ENCODE data around the gene COL1A1. TPM values are rescaled to one million over a fixed set of nuclear protein-coding genes. Genes with fewer than 3 reads are reported as not detected.
A peak's percentile ranks its signal among the peaks of the same experiment; 100 is the strongest.

Gene COL1A1
- total RNA-seq, 1 experiment from 2014 or later, result 23.4 TPM

DNA sequence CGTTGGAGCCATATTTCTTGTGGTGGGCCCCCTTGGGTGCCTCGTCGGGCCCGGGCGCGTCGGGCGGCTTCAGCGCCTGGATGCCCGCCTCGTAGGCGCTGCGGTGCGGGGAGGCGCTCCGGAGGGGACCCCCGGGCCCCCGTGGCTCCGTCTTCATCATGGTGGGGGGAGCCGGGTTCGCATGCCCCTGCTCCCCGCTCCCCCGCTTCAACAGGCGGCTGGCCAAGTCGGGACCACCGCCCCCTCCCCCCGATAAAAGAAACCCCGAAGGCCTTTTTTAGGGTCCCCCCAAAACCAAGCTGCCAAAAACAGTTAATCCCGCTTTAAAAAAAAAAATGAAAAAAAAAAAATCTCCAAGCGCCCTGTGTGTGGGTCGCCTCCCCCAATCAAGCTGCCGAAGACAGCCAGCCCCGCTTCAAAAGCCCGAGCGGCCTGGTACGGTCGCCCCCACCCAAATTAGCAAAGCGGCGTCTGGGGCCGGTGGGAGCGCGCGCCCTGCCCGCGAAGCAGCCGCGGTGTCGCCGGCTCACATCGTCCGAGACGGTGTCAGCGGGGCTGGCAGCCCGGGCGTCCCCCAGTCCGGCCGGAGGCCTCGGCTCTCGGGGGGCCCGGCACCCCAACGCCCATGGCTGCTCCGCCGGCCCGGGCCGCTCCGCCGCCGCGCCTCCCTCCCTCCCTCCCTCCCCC, 50.9 kb downstream of the COL1A1 start, which contains the start of gene PPP1R9B:
Gene PPP1R9B, minus strand, starts transcription at position 324 of the 687 bp plus-strand sequence. Its CDS starts 164 bp downstream, at position 160.
- Mint-ChIP-seq H3K27ac (ENCODE audit: unreplicated experiment) (peak within 1 kb of the TSS; percentile 69), H3K4me1 (ENCODE audit: low read depth, unreplicated experiment) (peaks cover 39% of the 10 kb centered on the region), H3K36me3 (ENCODE audit: insufficient read depth, unreplicated experiment) (peaks cover 13% of the 10 kb centered on the region), H3K9me3 (ENCODE audit: unreplicated experiment) (no peaks in the 10 kb centered on the region), H3K27me3 (ENCODE audit: insufficient read depth, unreplicated experiment) (no peaks in the 10 kb centered on the region), H3K4me3 (ENCODE audit: unreplicated experiment) (peak within 1 kb of the TSS; percentile 81)
- Histone ChIP-seq H3K9me3 (no peaks in the 10 kb centered on the region), H3K4me1 (peaks cover 34% of the 10 kb centered on the region), H3K36me3 (ENCODE audit: control insufficient read depth, insufficient read depth, low read length) (no peaks in the 10 kb centered on the region), H3K27me3 (replicated peaks; ENCODE audit: control insufficient read depth, insufficient read depth, low read length) (no peaks in the 10 kb centered on the region), H3K4me3 (ENCODE audit: low read depth, low read length) (peak within 1 kb of the TSS; percentile 69)
- ChIA-PET POLR2A (interaction anchor here (0.6 to 1.5 kb wide), 3 partner anchors 247 to 386 kb away, joined by 3 to 9 read pairs (median 3); partner anchors contain the start of genes FAM117A and LRRC59), CTCF (interaction anchor here (0.6 to 2.1 kb wide), 15 partner anchors 9 to 775 kb away, joined by 3 to 15 read pairs (median 4); no protein-coding TSS in a partner anchor)
- no peak for DNase-seq
- intact Hi-C loops (cut with micrococcal nuclease; ENCODE audit: unreplicated experiment), result no loop called here
- TF ChIP-seq, protein P1, sequence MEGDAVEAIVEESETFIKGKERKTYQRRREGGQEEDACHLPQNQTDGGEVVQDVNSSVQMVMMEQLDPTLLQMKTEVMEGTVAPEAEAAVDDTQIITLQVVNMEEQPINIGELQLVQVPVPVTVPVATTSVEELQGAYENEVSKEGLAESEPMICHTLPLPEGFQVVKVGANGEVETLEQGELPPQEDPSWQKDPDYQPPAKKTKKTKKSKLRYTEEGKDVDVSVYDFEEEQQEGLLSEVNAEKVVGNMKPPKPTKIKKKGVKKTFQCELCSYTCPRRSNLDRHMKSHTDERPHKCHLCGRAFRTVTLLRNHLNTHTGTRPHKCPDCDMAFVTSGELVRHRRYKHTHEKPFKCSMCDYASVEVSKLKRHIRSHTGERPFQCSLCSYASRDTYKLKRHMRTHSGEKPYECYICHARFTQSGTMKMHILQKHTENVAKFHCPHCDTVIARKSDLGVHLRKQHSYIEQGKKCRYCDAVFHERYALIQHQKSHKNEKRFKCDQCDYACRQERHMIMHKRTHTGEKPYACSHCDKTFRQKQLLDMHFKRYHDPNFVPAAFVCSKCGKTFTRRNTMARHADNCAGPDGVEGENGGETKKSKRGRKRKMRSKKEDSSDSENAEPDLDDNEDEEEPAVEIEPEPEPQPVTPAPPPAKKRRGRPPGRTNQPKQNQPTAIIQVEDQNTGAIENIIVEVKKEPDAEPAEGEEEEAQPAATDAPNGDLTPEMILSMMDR (IDR thresholded peaks at IDR 0.05; ENCODE audit: insufficient read depth in 1 of 2, low read depth in 1 of 2, low read length in 1 of 2, severe bottlenecking in 1 of 2, unreplicated experiment in 1 of 2), result no peak
- TSS peak; percentile 34 for BruUV-seq (replicated peaks)

DNA sequence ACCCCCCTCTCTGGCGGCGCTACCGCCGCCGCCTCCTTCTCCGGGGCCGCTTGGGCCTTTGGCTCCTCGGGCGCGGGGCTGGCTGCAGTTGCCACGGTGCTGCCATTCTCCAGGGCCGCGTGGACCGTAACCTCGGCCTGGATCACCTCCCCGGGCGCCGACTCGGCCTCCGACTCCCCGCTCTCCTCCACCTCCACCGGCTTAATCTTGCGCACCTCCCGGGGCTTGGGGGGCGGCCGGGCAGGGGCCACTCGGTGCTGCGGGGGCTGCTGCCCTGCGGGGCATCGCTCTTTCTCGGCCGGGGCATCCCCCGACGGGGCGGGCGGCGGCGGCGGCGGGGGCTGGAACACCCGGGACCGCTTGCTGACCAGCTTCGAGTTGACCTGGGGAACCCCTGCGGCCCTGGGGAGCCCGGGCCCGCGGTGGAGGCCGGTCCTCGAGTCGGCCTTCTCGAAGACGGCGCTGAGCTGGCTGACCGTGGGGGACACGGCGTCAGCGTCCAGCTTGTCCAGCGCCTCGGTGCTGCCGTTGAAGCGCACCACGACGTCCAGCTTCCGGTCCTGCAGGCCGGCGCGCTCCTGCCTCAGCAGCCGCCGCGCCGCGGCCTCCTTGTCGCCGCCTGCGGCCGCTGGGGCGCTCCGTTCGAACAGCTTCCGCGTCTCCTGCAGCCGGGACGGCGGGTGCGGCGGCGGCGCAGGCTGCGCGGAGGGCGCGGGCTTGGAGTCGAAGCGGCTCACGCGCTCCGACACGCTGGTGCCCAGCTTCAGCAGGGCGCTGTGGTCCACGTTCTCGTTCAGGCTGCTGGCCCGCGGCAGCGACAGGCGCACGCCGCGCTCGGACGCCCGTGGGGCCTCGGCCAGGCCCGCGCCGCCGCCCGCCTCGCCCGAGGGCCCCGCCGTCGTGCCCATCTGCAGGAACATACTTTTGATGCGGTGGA, 51.7 kb downstream of the COL1A1 start:
- peak overlapping the region; percentile 81 for H3K4me3 Mint-ChIP-seq (ENCODE audit: unreplicated experiment)
- Histone ChIP-seq H3K9me3 (no peaks in the 10 kb centered on the region), H3K4me3 (ENCODE audit: low read depth, low read length) (peak overlapping the region; percentile 69), H3K4me1 (peaks cover 34% of the 10 kb centered on the region), H3K36me3 (ENCODE audit: control insufficient read depth, insufficient read depth, low read length) (peaks cover 6% of the 10 kb centered on the region; the same call in 1 of the 2 replicates), H3K27me3 (replicated peaks; ENCODE audit: control insufficient read depth, insufficient read depth, low read length) (no peaks in the 10 kb centered on the region)
- ChIA-PET POLR2A (interaction anchor here (0.9 kb wide), 1 partner anchor 385 kb away, joined by 3 read pairs; the partner anchor contains the start of gene FAM117A), CTCF (interaction anchor here (0.6 to 2.2 kb wide), 16 partner anchors 9 to 774 kb away, joined by 3 to 7 read pairs (median 4); no protein-coding TSS in a partner anchor)
- H3K9me3 Mint-ChIP-seq (ENCODE audit: unreplicated experiment), result no peaks in the 10 kb centered on the region
- intact Hi-C loops (cut with micrococcal nuclease; ENCODE audit: unreplicated experiment), result no loop called here
- peak overlapping the region; percentile 77 for H3K27ac Mint-ChIP-seq (ENCODE audit: unreplicated experiment)
- H3K27me3 Mint-ChIP-seq (ENCODE audit: insufficient read depth, unreplicated experiment), result no peaks in the 10 kb centered on the region
- H3K4me1 Mint-ChIP-seq (ENCODE audit: low read depth, unreplicated experiment), result peaks cover 39% of the 10 kb centered on the region
- TF ChIP-seq, protein P1 (IDR thresholded peaks at IDR 0.05; ENCODE audit: insufficient read depth in 1 of 2, low read depth in 1 of 2, low read length in 1 of 2, severe bottlenecking in 1 of 2, unreplicated experiment in 1 of 2), result peak; percentile 3 to 31
- peak; percentile 79 to 89 for DNase-seq
- peaks cover 13% of the 10 kb centered on the region for H3K36me3 Mint-ChIP-seq (ENCODE audit: insufficient read depth, unreplicated experiment)
- BruUV-seq (replicated peaks), result no TSS peak

DNA sequence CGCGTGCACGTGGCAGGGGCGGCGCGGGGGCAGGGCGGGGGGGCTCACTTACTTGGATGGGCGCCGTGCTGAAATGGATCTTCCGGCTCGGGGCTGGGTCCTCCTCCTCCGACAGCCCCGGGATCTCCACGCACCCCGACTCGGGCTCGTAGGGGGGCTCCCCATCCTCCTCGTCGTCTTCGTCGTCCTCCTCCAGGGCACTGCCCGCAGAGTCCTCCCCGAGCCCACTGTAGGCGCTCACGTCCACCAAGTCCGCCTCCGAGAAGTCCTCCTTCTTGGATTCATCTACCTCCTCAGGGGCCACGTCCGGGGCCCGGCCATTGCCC, 52.4 kb downstream of the COL1A1 start:
- H3K4me1 Mint-ChIP-seq (ENCODE audit: low read depth, unreplicated experiment), result peaks cover 39% of the 10 kb centered on the region
- Histone ChIP-seq H3K4me3 (ENCODE audit: low read depth, low read length) (peak overlapping the region; percentile 69), H3K27me3 (replicated peaks; ENCODE audit: control insufficient read depth, insufficient read depth, low read length) (no peaks in the 10 kb centered on the region), H3K9me3 (no peaks in the 10 kb centered on the region), H3K4me1 (peaks cover 34% of the 10 kb centered on the region), H3K36me3 (ENCODE audit: control insufficient read depth, insufficient read depth, low read length) (peaks cover 8% of the 10 kb centered on the region; the same call in 1 of the 2 replicates)
- ChIA-PET POLR2A (no interaction called here), CTCF (interaction anchor here (0.7 to 2.2 kb wide), 8 partner anchors 9 to 233 kb away, joined by 3 to 7 read pairs (median 4); no protein-coding TSS in a partner anchor)
- peaks cover 19% of the 10 kb centered on the region for H3K36me3 Mint-ChIP-seq (ENCODE audit: insufficient read depth, unreplicated experiment)
- DNase-seq, result no peak
- intact Hi-C loops (cut with micrococcal nuclease; ENCODE audit: unreplicated experiment), result no loop called here
- peak overlapping the region; percentile 77 for H3K27ac Mint-ChIP-seq (ENCODE audit: unreplicated experiment)
- no peaks in the 10 kb centered on the region for H3K9me3 Mint-ChIP-seq (ENCODE audit: unreplicated experiment)
- no peaks in the 10 kb centered on the region for H3K27me3 Mint-ChIP-seq (ENCODE audit: insufficient read depth, unreplicated experiment)
- peak overlapping the region; percentile 81 for H3K4me3 Mint-ChIP-seq (ENCODE audit: unreplicated experiment)
- TF ChIP-seq, protein P1 (IDR thresholded peaks at IDR 0.05; ENCODE audit: insufficient read depth in 1 of 2, low read depth in 1 of 2, low read length in 1 of 2, severe bottlenecking in 1 of 2, unreplicated experiment in 1 of 2), result no peak
- BruUV-seq (replicated peaks), result no TSS peak

Data from Caco-2 (cell line).